Left ventricle myocardium inferior (tissue), 1 donor: Measurements from ENCODE around the gene CTNNA2. TPM values are rescaled to one million over a fixed set of nuclear protein-coding genes. Genes with fewer than 3 reads are reported as not detected.

Experiments
- DNase-seq: peaks from one replicate; pipeline ENCODE4 v3.0.0-alpha.2; 2020
- H3K27ac ChIP-seq: fragments of 200-600 bp; replicated peaks from 2 replicates; pipeline ENCODE4 v1.8.0; 2021
- H3K27me3 ChIP-seq: fragments of 200-600 bp; 2 replicates; pipeline ENCODE4 v1.8.0; 2021; ENCODE audit warnings: low read depth
- H3K36me3 ChIP-seq: fragments of 200-600 bp; 2 replicates; pipeline ENCODE4 v1.8.0; 2021
- H3K4me1 ChIP-seq: fragments of 200-600 bp; 2 replicates; pipeline ENCODE4 v1.8.0; 2021
- H3K4me3 ChIP-seq: fragments of 200-600 bp; 2 replicates; pipeline ENCODE4 v1.8.0; 2021; ENCODE audit warnings: mild to moderate bottlenecking, moderate library complexity
- H3K9me3 ChIP-seq: fragments of 200-600 bp; replicated peaks from 2 replicates; pipeline ENCODE4 v1.8.0; 2021
- CTCF ChIP-seq: fragments of 200-600 bp; IDR thresholded peaks from 2 replicates; pipeline ENCODE4 v1.8.0; 2021; ENCODE audit warnings: antibody characterized with exemption, mild to moderate bottlenecking, borderline replicate concordance
- intact Hi-C: fragments of 100-400 bp; cut with micrococcal nuclease; formaldehyde crosslinking; loops from one replicate; pipeline ENCODE4 v1.11.0; 2022
- total RNA-seq: library from RNA; stranded (reverse); fragmentation: NEBNext Ultra II Directional; extraction: Animal tissue kit (Norgen Biotek cat#: 25700); gene quantifications from one replicate; pipeline ENCODE4 v1.2.1, GENCODE V29; 2021
- donor health status: DM: no; HTN: yes; CAD: no; lungs with severe emphysema.

Gene CTNNA2
- total RNA-seq, 1 donor from 2014 or later, result not detected

DNA sequence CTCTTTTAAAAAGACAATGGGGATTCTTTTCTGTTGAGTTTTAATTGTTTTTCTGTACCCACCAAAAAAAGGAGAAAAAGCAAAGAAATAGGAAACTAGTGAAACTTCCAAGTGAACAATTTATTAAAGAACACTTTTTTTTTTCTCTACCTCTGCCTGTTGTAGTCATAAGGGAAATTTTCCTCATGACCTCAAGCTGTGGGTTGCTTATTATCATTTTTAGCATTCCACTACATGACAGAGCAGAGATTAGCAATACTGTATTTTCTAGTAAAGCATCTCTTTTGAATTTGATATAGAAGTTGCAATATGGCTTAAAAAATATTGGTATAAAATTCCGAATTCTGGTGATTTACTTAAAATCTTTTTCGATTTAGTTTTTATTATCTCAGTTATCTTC, 879.6 kb downstream of the CTNNA2 start:
- H3K27ac ChIP-seq, result no peak overlapping the region
- H3K4me3 ChIP-seq, result no peak overlapping the region
- H3K4me1 ChIP-seq, result no peaks in the 10 kb centered on the region
- no peaks in the 10 kb centered on the region for H3K27me3 ChIP-seq
- intact Hi-C loops, result no loop called here
- H3K36me3 ChIP-seq, result no peaks in the 10 kb centered on the region
- no peaks in the 10 kb centered on the region for H3K9me3 ChIP-seq
- DNase-seq, result no peak
- TF ChIP-seq CTCF, result no peak

- Histone ChIP-seq H3K27me3 (no peaks in the 10 kb centered on the region), H3K4me1 (no peaks in the 10 kb centered on the region), H3K27ac (no peak overlapping the region), H3K36me3 (no peaks in the 10 kb centered on the region), H3K9me3 (no peaks in the 10 kb centered on the region), H3K4me3 (no peak overlapping the region)
- no peak for TF ChIP-seq CTCF
- no peak for DNase-seq
- intact Hi-C loops, result no loop called here
These were observed 881.1 kb downstream of the CTNNA2 start for GRCh38 chr2:80393991-80394390.

GRCh38 chr2:80395251-80395650, 882.4 kb downstream of the CTNNA2 start:
- DNase-seq, result no peak
- H3K36me3 ChIP-seq, result no peaks in the 10 kb centered on the region
- intact Hi-C loops, result no loop called here
- H3K4me3 ChIP-seq, result no peak overlapping the region
- no peaks in the 10 kb centered on the region for H3K4me1 ChIP-seq
- no peaks in the 10 kb centered on the region for H3K27me3 ChIP-seq
- no peak overlapping the region for H3K27ac ChIP-seq
- TF ChIP-seq CTCF, result no peak
- no peaks in the 10 kb centered on the region for H3K9me3 ChIP-seq

DNA sequence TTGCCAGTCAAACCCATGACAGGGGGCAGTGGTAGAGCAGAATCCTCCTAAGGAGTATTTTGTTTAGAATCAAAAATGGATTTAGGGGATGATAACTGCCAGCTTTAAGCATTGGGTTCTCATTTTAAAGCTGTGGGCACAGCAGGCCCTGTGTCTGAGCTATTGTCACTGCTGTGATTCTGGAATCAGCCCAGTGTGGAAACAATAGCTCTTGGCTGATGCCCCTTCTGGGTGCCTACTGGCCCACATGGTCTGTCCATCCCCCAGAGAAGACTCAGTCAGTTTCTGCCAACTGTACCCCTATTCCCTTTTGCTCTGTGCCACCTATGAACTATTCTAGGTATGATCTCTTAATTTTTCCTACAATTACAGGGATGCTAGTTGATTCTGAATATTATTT, 883.4 kb downstream of the CTNNA2 start:
- Histone ChIP-seq H3K4me3 (no peak overlapping the region), H3K27ac (no peak overlapping the region), H3K27me3 (no peaks in the 10 kb centered on the region), H3K4me1 (no peaks in the 10 kb centered on the region), H3K36me3 (no peaks in the 10 kb centered on the region), H3K9me3 (no peaks in the 10 kb centered on the region)
- intact Hi-C loops, result no loop called here
- no peak for TF ChIP-seq CTCF
- no peak for DNase-seq

DNA sequence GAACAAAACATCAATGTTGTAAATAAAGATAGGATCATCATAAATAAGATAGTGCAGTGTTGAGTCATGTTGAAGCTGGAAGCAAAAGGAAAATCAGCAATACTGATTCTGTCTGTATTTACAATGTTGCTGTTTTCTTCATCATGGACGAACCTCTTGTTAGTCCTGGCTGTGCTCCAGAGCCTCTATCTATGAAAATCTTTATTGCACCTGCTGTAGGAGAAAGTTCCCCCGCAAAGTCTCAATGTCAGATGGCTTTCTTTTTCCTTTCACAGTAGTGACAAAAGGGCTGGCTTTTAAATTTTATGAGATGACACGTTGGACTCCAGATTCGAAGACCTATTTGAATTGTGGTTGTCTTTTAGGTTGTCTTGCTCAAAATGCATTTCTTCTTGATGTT, 890.2 kb downstream of the CTNNA2 start:
- Histone ChIP-seq H3K4me3 (no peak overlapping the region), H3K4me1 (no peaks in the 10 kb centered on the region), H3K36me3 (no peaks in the 10 kb centered on the region), H3K27ac (no peak overlapping the region), H3K27me3 (no peaks in the 10 kb centered on the region), H3K9me3 (no peaks in the 10 kb centered on the region)
- no peak for DNase-seq
- TF ChIP-seq CTCF, result no peak
- intact Hi-C loops, result no loop called here

GRCh38 chr2:80407377-80407776, 894.5 kb downstream of the CTNNA2 start:
- no peak for TF ChIP-seq CTCF
- H3K36me3 ChIP-seq, result no peaks in the 10 kb centered on the region
- no peak for DNase-seq
- H3K27me3 ChIP-seq, result no peaks in the 10 kb centered on the region
- intact Hi-C loops, result no loop called here
- H3K9me3 ChIP-seq, result no peaks in the 10 kb centered on the region
- no peak overlapping the region for H3K27ac ChIP-seq
- no peaks in the 10 kb centered on the region for H3K4me1 ChIP-seq
- no peak overlapping the region for H3K4me3 ChIP-seq
